Bronchial epithelial cell (primary cell): ENCODE data around the gene ABLIM2. TPM values are rescaled to one million over a fixed set of nuclear protein-coding genes. Genes with fewer than 3 reads are reported as not detected.

Source experiments
- DNase-seq: peaks from one replicate; pipeline ENCODE4 v3.0.0-alpha.2; 2010; ENCODE audit warnings: low read depth
- FAIRE-seq: peaks from 2 replicates; lab custom pipeline; 2011; peaks lifted over from hg19 to GRCh38; lab: Jason Lieb, UNC
- H3K27me3 ChIP-seq: 2 replicates; pipeline ENCODE4 v1.5.1; 2011; ENCODE audit warnings: low read length; ENCODE audit not compliant: control insufficient read depth, insufficient read depth
- H3K36me3 ChIP-seq: 2 replicates; pipeline ENCODE4 v1.5.1; 2011; ENCODE audit warnings: low read length; ENCODE audit not compliant: control insufficient read depth, insufficient read depth
- H3K4me3 ChIP-seq: 2 replicates; pipeline ENCODE4 v1.5.1; 2011; ENCODE audit warnings: mild to moderate bottlenecking, low read depth, low read length, control low read depth
- total RNA-seq: library from RNA; depleted of rRNA; stranded (reverse); fragments of >200 nt; gene quantifications from 2 replicates; pipeline ENCODE4 v1.2.1, GENCODE V29; 2014
- TF ChIP-seq, protein P1 (sequence below): IDR thresholded peaks from 2 replicates; pipeline ENCODE4 v1.5.1; 2011; ENCODE audit warnings: mild to moderate bottlenecking, moderate library complexity, low read length, control low read depth, inconsistent platforms; ENCODE audit not compliant: insufficient read depth, severe bottlenecking

ABLIM2 gene
- total RNA-seq, 1 donor from 2014 or later, result 1.1 TPM

DNA sequence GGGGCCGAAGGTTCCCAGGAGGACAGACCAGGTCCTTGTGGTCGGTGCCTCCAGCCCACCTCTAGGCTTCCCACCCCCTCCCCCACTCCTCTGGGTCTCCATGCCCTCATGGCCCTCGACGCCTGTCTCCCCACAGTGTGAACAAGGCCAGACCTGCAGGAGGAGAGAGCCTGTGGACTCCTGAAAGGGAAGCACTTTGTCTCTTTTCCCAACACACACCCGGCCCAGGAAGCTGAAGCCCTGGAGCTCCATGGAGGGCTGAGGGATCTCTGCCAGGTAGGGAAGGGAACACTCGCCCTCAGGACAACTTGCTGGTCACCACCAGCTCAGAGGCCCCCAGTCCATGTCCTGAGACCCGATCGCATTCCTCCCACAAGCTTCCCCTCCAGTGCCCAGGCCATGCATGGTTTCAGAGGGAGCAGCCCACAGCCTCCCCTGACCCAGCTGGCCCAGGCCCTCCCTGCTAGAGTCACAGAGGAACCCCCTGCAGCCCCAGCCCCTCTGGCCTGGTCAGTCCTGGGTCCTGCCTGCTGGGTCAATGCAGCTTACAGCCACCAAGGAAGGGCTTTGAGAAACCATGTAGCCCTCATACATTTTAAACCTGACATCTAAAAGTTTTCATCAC, 60.8 kb downstream of the ABLIM2 start:
- TF ChIP-seq, protein P1, sequence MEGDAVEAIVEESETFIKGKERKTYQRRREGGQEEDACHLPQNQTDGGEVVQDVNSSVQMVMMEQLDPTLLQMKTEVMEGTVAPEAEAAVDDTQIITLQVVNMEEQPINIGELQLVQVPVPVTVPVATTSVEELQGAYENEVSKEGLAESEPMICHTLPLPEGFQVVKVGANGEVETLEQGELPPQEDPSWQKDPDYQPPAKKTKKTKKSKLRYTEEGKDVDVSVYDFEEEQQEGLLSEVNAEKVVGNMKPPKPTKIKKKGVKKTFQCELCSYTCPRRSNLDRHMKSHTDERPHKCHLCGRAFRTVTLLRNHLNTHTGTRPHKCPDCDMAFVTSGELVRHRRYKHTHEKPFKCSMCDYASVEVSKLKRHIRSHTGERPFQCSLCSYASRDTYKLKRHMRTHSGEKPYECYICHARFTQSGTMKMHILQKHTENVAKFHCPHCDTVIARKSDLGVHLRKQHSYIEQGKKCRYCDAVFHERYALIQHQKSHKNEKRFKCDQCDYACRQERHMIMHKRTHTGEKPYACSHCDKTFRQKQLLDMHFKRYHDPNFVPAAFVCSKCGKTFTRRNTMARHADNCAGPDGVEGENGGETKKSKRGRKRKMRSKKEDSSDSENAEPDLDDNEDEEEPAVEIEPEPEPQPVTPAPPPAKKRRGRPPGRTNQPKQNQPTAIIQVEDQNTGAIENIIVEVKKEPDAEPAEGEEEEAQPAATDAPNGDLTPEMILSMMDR, result no peak
- Histone ChIP-seq H3K27me3 (no peaks in the 10 kb centered on the region), H3K36me3 (no peaks in the 10 kb centered on the region), H3K4me3 (no peak overlapping the region)
- FAIRE-seq, result no peak
- DNase-seq, result no peak

DNA sequence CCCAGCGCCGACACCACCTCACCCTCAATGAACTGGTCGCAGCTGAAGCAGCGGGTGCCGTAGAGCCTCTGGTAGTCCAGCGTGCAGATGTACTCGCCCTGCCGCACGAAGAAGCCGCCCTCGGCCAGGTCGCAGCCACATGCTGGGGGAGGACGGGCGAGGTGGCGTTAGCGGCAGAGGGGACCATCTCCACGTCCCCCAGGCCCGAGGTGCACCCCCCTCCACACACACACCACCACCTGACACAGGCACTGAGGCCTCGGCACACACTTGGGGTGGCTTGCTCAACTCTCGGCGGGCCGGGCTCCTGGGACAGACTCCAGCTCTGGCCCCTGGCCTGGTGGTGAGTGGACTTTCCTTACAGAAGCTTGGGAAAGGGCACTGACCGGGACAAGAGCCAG, 61.5 kb downstream of the ABLIM2 start:
- H3K4me3 ChIP-seq, result no peak overlapping the region
- no peak for DNase-seq
- FAIRE-seq, result no peak
- H3K36me3 ChIP-seq, result no peaks in the 10 kb centered on the region
- H3K27me3 ChIP-seq, result no peaks in the 10 kb centered on the region
- TF ChIP-seq, protein P1, result no peak

- Histone ChIP-seq H3K27me3 (no peaks in the 10 kb centered on the region), H3K36me3 (no peaks in the 10 kb centered on the region), H3K4me3 (no peak overlapping the region)
- FAIRE-seq, result no peak
- TF ChIP-seq, protein P1, result no peak
- no peak for DNase-seq
These were observed 61.9 kb downstream of the ABLIM2 start for GRCh38 chr4:8096690-8097061.

DNA sequence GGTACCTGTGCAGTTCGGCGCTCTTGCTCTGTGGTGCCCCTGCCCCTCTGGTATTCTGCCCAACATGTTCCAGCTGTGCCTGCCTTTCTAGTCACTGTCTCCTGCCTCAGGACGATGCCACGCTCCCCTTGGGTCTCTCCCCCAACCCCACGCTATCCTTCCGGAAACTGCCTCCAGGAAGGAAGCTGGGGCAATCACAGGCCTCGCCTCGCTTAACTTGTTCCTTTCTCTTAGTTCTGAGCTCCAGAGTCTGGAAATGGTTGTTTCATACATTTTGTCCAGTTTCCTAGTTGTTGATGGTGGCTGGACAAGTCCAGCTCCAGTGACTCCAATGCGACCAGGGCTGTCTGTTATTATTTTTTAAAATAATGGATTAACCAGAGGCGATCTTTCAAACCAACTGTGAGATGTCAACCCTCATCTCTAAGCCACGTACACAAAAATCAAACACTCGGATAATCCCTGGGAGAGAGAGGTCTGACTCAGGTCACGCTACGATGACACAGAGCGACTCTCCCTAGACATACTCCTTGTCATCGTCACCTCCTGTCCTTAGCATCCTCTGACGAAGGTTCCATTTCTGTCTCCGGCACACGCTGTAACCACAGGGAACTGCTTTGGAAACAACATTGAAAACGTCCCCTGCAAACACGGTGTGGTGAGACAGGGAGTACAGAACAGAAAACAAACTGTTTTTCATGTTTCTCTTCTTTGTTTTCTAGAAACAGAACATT, 62.5 kb downstream of the ABLIM2 start:
- H3K36me3 ChIP-seq, result no peaks in the 10 kb centered on the region
- no peaks in the 10 kb centered on the region for H3K27me3 ChIP-seq
- FAIRE-seq, result no peak
- no peak overlapping the region for H3K4me3 ChIP-seq
- TF ChIP-seq, protein P1, result no peak
- no peak for DNase-seq

- TF ChIP-seq, protein P1, result no peak
- Histone ChIP-seq H3K27me3 (no peaks in the 10 kb centered on the region), H3K4me3 (no peak overlapping the region), H3K36me3 (no peaks in the 10 kb centered on the region)
- DNase-seq, result no peak
- FAIRE-seq, result no peak
These were observed 64.9 kb downstream of the ABLIM2 start for GRCh38 chr4:8093587-8094274.
